ENCODE data around the gene NFIA.

The NFIA gene

GRCh38 chr1:61160526-61160925 is 78.2 kb downstream of the NFIA start:
- no peak for ATAC-seq

- no peak for ATAC-seq
These were observed 80.3 kb downstream of the NFIA start for GRCh38 chr1:61162520-61163258.

DNA sequence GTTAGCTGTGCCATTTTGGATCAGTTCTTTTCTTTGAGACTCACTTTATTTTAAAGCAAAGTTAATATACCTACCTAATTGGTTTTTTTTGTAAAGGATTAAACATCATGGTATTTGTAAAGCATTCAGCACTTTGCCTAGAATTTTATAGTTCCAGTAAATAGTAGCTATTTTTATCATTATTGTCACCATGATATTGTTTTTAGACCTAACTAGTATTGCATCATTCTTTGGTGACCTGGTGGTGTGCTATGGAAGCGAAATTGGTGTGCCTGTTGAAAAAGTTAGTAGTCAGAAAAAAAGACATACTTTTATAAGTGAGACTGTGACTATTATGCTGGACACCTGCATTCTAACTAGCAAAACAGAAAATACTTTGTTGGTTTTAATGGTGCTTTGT is 81.0 kb downstream of the NFIA start:
- no peak for ATAC-seq

- ATAC-seq, result no peak
These were observed 83.0 kb downstream of the NFIA start for GRCh38 chr1:61165402-61165801.

- no peak for ATAC-seq
These were observed 84.9 kb downstream of the NFIA start for GRCh38 chr1:61167309-61167708.

GRCh38 chr1:61169045-61169444 is 86.7 kb downstream of the NFIA start:
- ATAC-seq, result no peak

DNA sequence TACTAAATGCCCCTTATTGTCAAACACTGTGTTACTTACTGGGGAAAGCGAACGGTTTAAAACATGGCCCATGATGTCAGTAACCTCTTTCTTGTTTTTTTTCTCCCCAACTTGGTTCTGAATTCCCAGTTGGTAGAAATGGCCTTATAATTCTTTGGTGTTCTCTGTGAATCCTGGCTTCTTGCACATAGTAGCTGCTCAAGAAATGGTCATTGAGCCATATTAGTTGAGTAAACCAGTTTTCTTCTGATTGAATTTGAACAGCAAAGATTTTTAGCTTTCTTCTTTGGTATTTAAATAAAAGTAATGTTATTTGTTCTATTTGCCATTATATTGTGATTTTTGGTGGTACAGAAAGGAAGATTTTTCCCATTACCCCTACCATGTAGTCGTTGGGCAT is 87.3 kb downstream of the NFIA start:
- no peak for ATAC-seq

- ATAC-seq, result no peak
These were observed 88.2 kb downstream of the NFIA start for GRCh38 chr1:61170328-61171238.

DNA sequence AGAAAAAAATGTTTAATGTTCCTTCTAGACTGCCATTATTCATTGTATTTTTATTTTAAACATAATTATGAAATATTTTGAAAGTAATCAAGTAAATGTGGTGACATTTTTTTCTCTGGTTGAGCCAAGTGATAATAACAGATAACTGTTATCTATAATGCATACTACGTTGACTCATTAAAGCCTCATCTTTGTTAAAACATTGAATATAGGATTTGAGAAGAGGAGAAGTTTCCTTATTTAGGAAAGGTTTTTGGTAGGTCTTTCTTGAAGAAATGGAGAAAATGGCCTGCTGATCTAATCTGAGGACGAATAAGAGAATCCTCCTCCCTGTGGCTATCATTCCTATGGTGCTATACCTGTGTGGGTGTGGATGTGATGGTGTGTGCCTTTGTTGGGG is 89.0 kb downstream of the NFIA start:
- ATAC-seq, result no peak

DNA sequence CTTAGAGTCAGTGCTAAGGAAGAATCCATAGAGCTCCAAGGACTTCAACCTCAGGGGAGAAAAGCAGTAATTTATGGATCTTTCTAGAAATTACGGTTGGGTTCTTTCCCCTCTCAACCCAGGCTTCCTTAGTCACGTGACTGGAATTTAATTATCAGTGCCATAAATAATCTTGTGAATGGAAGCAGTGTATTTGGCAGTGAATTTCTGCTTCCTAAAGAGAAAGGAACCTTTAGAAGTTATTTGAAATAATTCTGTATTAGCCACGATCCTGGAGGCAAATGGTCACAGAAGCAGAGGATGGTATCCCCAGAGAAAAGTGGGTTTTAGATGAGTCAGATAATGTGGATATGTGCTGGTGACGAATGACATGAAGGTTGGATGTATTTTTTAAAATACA is 89.6 kb downstream of the NFIA start:
- ATAC-seq, result no peak

DNA sequence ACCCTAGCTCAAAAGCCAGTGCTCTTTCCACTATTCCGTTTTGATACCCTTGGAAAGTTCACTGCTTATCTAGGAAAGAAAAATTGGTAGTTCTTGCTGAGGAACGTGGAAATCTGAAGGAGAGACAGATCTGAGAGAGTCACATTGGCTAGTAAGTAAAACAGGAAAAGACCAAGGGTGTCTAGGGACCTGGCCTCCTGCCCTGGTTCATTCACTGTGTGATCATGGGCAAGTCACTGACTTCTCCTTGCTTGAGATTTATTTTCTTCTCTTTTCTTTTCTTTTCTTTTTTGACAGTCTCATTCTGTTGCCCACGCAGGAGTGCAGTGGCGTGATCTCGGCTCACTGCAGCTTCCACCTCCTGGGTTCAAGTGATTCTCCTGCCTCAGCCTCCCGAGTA is 90.8 kb downstream of the NFIA start:
- no peak for ATAC-seq

GRCh38 chr1:61174060-61174795 is 91.9 kb downstream of the NFIA start:
- no peak for ATAC-seq

- no peak for ATAC-seq
These were observed 93.6 kb downstream of the NFIA start for GRCh38 chr1:61175976-61176375.

- ATAC-seq, result no peak
These were observed 99.0 kb downstream of the NFIA start for GRCh38 chr1:61181067-61182038.

DNA sequence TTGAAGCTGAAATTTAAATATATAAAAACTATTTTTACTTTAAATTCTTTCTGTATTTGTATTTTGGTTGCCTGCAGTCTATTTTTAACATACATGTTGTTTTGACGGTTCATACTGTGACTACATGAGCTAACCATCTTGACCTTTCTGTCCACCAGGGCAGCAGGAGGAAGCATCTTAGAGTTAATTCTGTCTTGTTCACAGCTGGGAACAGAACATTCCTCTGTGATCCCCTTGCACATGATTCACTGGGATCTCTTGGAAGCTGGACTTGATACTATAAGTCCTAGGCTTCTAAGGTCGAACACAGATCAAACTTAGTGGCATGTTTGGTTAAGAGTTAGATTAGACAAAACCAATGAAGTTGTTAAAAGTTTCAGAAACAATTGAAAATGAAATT is 99.7 kb downstream of the NFIA start:
- ATAC-seq, result no peak

- ATAC-seq, result no peak
These were observed 100.1 kb downstream of the NFIA start for GRCh38 chr1:61182480-61182879.

- ATAC-seq, result no peak
These were observed 101.2 kb downstream of the NFIA start for GRCh38 chr1:61183471-61184039.

- ATAC-seq, result no peak
These were observed 101.8 kb downstream of the NFIA start for GRCh38 chr1:61184040-61184713.

DNA sequence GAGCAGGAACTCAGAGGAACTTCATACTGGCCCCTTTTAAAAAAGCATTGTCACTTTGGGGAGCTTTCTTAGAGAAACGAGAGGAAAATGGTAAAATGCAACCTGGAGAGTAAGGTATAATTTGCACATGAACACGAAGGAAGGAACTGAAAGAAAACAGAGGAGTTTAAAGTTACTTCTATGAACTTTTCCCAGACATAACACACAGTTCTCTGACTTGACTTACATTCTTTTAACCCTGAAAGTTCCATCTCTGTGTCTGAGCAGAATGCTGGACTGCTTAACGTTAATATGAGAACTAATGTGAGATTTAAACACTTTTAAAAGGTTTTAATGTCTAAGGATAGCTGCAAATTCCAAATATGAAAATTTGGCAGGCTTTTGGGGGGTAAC is 102.3 kb downstream of the NFIA start:
- ATAC-seq, result no peak

DNA sequence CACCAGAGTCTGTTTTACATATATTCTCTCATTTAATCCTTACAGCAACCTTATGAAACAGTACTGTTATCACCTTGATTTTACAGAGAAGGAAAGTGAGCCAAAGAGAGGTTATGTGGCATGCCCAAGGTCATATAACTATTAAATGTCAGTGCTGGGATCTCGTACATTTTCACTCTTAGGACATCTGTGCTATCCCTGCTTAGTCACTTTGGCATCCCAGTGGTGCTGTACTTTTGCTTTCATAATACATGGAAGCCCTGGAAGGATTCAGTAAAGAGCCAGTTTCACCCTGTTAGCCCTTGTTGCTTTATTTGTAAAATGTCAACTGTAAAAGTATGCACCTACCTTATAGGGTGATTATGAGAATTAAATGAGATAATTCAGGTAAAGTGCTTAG is 104.4 kb downstream of the NFIA start:
- no peak for ATAC-seq

Data from activated CD4-positive, CD25-positive, alpha-beta regulatory T cell treated with anti-CD3 and anti-CD28 coated beads, Interleukin-2, amount 50 U/mL, for 24 hours (primary cell).